IPS-NIHi11 (cell line): ENCODE results near the gene PADI2.

ENCODE experiments used
- DNase-seq: peaks from one replicate; pipeline ENCODE4 v3.0.0; 2012; ENCODE audit warnings: mixed read lengths, low spot score

The PADI2 gene

GRCh38 chr1:17112496-17113236 is 6.6 kb downstream of the PADI2 start:
- no peak for DNase-seq

DNA sequence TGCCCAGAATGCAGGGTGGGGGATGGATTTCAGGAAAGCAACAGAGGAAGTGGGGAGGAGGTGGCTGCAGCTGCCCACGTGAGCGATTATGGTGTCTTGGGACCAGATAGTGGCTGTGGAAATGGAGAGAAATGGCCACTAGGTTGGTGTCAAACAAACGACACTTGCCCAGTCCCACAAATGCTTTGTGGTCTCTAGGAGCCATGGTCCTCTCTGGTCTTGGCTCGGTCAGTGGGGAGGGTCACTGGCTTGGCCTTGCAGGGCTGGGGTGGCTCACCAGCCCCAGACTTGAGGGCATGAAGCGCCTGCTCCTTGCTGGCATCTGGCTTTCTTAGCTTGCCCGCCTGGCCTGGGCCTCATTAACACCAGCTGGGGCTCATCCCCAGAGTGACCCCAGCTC is 7.2 kb downstream of the PADI2 start:
- no peak for DNase-seq

DNA sequence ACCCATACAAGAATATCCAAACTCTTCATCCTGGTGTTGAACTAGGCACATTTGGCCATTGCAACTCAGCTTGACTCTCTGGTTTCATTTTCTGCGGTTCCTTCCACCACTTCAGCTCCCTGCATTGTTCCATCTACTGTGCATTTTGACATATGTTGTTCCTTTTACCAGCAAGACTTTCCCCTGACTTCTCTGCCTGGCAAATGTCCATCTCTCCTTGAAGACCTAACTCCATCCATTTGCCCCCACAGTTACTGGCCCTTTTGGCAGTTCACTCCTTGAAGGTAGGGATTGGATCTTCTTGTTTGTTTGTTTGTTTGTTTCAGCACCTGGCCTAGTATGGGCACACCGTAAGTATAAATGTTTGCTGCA is 8.7 kb downstream of the PADI2 start:
- DNase-seq = no peak

DNA sequence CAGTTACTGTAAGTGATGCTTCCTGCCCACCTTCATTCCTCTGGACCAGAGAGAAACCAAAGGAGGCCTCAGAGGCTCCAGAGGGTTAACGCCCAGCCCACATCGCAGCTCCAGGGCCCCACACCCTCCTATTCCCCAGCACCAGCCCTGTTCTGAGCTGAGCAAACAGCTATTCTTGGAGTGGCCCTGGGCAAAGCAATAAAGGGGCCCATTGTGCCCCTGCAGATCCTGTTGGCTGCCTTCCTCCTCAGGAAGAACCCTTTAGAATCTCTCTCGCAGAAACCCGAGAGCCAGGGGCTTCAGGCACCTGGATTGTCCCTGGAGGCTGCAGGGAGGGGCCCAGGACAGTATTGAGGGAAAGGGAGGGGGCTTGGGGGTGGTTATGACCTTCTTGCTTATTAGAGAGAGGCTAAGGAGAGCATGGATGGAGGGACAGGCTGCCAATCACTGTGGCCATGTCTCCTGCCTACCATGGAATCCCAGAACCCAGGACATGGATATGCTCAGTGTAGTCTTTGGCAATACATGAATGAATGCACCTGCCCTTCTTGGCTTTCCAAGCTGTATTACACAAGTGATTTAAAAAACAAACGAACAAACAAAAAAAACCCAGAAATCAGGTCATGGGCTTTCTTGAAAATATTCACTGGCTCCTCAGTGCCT is 9.2 kb downstream of the PADI2 start:
- DNase-seq = no peak

GRCh38 chr1:17108786-17109185 is 10.5 kb downstream of the PADI2 start:
- DNase-seq = no peak

DNA sequence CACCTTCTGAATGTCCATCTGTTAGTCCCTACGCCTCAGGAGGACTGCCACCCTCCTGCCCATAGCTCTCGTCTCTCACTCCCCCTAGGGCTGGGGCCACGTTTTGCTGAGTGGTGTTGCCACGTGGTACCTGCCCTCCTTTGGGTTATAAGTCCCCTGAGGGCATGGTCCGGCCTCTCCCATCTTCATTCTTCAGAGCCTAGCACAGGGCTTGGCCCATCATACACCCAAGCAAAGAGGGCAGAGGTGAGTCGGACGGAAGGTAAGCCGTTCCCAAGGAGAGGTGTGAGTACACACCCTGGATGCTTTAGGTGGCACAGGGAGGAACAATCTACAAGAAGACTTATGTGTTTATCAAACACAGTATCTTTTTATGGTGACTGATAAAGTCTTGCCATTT is 10.9 kb downstream of the PADI2 start:
- no peak for DNase-seq

DNA sequence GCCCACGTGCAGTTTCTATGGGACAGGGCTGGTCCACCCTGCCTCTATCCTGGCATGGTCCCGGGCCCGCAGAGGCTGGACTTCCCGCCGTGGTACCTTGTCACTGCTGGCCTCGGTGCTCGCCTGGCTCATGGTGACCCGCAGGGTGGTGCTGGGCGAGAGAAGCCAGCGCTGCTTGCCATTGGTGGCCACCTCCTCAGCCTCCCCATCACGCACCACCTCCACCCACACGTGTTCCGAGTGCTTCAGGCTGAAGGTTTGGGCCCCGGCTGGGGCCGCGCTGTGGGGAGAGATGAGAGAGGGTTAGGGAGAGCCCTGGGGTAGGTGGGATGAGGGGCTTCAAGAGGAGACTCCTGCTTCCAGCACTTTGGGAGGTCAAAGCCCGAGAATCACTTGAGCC is 14.5 kb downstream of the PADI2 start:
- no peak for DNase-seq

GRCh38 chr1:17102232-17102631 is 17.0 kb downstream of the PADI2 start:
- no peak for DNase-seq

DNA sequence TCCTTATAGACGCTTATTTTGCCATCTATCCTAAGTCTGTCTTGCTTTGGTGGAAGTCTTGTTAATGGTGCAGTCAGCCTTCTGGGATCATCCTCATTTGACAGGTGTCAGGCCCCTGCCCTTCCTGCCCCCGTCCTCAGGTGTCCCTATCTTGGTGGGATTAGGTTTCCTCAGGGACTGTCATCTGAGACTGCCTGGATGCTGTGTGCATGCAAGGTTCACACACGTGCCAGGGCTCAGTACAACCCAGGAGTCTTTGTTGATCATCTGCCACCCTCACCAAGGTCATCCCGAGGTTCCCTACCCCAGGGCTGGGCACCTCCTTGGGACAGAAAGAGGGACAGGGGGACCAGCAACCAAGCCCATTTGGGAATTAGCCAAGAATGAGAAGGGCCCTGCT is 18.0 kb downstream of the PADI2 start:
- no peak for DNase-seq

GRCh38 chr1:17099616-17100340 is 19.5 kb downstream of the PADI2 start:
- no peak for DNase-seq

GRCh38 chr1:17098446-17099317 is 20.6 kb downstream of the PADI2 start:
- no peak for DNase-seq

DNA sequence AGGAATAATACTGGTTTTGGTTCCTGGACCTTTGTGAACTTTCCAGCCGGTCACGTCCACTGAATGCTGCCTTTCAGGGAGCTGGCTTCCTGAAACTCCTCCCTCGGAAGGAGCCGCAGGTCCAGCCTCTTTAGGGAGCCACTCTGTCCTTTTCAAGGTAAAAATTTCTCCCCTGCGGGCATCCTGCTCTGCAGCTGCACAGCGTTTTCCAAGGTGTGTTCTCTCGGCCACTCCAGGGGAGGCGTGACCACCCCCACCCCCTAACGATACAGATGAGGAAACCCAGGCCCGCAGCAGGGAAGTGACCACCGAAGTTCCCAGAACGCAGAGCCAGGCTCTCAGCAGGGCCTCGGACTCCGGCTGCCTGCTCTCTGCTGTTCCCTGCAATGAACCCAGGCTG is 21.5 kb downstream of the PADI2 start:
- peak; percentile 32 for DNase-seq

DNA sequence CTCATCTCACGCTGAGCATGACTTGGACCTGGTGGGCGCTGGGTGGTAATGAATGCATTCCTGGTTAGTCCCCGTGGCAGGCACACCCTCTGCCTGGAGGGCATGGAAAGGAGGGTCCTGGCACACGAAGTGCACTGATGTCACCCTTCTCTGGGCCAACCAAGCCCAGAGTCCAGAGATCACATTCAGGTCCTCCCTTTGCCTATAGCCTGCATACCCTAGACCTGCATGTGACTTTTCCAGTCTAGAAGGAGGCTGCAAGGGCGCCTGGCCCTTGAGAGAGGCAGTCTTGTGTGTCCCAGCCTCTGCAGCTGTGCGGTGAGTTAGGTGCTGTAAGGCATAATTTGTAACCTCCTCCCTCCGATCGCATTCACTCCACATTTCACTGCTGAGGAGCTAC is 22.1 kb downstream of the PADI2 start:
- DNase-seq = no peak

GRCh38 chr1:17096584-17096983 is 22.7 kb downstream of the PADI2 start:
- DNase-seq = no peak

- DNase-seq = no peak
Observed at GRCh38 chr1:17095141-17095540, 24.1 kb downstream of the PADI2 start.

- DNase-seq = no peak
Observed at GRCh38 chr1:17094664-17095063, 24.6 kb downstream of the PADI2 start.

DNA sequence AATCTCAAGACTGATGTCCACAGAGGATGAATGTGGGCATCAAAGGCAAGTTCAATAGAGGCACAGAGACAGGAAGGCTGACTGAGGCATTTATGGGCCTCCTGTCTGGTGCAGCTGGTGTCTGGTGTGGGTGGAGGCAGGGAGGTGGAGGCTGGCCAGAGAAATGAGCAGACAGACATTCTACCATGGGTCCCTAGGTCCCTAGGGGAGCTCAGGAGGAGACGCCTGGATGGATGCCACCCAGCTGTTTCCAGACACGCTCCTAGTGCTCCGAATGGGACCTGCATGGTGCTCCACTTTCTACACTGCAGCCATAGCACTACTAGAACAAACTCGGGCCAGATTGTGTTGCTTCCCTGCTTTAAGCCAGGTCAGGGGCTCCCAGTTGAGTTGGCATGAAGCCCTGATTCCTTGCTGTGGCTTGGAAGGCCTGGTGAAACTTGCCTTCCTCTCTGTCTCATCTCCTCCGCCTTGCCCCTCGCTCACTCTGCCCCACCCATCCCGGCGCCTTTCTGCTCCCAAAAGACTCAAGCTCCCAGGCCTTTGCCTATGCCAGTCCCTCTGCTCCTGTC is 25.3 kb downstream of the PADI2 start:
- DNase-seq = no peak

DNA sequence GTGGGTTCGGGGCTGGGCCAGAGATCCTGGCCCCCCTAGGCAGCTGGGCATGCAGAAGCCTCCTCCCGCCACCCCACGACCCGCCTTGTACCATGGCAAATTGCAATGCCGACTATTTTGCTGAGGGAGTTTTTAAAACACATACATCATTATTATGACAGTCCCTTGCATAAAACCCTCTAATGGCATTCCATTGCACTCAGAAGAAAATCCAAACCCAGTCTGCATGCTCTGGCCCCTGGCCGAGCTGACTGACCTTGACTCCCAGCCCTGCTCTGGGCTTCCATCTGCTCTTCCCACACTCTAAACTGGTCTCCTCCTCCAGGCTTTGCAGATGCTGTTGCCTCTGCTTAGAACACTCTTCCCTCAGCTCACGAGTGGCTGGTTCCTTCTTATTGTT is 28.0 kb downstream of the PADI2 start:
- no peak for DNase-seq

DNA sequence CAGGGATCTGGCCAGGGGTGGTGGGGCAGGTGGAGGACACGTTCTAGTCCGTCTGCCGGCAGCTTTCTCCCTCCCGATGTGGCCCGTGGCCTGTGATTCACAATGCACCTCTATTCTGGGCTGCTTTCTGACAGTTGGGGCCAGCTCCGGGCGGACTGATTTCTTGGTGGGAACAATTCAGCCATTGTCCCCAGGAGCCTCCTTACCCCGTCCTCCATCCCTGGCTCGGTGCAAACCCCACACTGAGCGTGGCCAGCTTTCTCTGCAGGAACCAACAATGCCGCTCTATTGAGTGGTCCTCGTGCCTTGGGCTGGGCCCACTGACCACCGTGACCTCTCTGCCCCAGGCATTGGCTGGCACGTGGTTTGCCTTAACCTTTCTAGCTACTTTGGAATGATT is 29.7 kb downstream of the PADI2 start:
- DNase-seq = no peak

DNA sequence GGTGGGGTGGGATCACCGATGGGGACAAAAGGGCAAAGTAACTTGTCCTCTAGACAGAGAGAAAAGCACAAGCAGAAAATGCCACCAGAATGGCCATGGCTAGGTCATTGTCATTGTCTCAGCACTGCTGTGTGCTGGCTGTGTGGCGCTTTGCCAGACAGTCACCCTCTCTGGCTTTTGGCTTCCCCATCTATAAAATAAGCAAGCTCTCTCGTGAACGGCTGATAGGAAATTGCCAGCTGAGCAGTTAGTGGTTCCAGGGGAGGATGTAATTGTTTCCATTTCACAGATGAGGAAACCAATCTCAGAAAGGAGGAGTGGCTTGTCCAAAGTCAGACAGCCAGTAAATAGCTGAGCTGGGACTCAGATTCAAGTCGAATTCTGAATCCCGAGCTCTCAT is 32.5 kb downstream of the PADI2 start:
- no peak for DNase-seq

DNA sequence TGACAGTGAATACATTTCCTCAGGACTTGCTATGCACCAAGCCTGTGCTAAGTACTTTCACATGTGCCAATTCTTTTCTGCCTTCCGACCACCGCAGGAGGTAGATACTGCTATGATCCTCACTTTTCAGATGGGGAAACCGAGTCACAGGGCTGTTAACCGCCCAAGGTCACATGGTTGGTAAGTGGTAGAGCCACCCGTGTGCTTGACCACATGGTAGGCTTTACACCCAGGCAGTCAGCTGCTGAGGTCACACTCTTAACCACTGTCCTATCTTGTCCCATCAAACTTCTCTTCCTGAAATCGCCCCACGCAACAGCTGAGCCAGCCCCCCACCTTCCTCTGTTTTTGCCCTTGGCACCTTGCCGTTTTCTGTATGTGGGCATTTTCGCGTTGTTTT is 34.5 kb downstream of the PADI2 start:
- DNase-seq = no peak

- no peak for DNase-seq
Observed at GRCh38 chr1:17082761-17083160, 36.5 kb downstream of the PADI2 start.
